ENCODE measurements around the gene SEPHS2.
"Not testable (repeated sequence)": the region's sequence is repeated elsewhere in the genome, so short reads cannot be mapped to it uniquely, and the experiment has no call there.

The SEPHS2 gene

GRCh38 chr16:30399435-30400186, 46.1 kb downstream of the SEPHS2 start:
- no peak for DNase-seq (ENCODE audit: low read depth in 3 of 3, low spot score in 1 of 3)

DNA sequence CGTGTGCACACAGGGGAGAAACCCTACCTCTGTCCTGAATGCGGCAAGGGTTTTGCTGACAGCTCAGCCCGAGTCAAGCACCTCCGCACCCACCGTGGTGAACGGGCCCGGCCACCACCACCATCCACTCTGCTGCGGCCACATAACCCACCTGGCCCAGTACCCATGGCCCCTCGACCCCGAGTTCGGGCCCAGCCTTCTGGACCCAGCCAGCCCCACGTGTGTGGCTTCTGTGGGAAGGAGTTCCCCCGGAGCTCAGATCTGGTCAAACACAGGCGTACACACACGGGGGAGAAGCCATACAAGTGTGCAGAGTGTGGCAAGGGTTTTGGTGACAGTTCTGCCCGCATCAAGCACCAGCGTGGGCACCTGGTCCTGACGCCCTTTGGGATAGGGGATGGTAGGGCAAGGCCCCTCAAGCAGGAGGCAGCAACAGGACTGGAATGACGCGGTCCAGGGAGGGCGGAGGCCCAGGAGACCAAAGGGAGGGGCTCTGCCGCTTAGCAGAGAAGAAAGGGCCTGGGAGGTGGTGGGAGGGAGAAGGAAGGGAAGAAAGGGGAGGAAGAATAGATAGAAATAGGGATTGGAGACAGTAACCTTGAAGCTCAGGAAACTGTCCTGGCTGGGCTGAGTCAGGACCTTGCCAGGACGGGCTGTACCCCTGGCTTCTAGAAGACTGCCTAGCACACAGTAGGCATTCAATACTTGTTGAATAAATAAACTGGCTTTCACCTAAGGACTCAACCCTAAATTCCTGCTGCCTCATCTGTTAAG, 46.8 kb downstream of the SEPHS2 start:
- no peak for DNase-seq (ENCODE audit: low read depth in 3 of 3, low spot score in 1 of 3)

- DNase-seq (ENCODE audit: low read depth in 3 of 3, low spot score in 1 of 3) = no peak
Observed at GRCh38 chr16:30397776-30398660, 47.7 kb downstream of the SEPHS2 start.

DNA sequence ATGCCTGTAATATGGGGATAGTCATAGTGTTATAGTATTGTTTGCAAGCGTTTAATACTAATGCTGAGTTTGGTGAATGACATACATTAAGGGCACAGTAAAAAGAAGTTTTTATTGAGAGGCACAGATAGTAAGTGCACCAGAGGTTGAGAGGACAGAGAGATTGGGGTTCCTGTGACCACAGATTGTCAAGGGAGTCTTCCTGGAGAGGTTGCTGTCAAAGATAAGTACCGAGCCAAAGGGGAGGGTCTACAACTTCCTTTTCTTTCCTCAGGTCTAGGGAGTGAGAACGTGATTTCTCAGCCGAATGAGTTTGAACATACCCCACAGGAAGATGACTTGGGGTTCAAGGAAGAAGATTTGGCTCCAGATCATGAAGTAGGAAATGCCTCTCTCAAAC, 48.6 kb downstream of the SEPHS2 start:
- DNase-seq (ENCODE audit: low read depth in 3 of 3, low spot score in 1 of 3) = no peak

DNA sequence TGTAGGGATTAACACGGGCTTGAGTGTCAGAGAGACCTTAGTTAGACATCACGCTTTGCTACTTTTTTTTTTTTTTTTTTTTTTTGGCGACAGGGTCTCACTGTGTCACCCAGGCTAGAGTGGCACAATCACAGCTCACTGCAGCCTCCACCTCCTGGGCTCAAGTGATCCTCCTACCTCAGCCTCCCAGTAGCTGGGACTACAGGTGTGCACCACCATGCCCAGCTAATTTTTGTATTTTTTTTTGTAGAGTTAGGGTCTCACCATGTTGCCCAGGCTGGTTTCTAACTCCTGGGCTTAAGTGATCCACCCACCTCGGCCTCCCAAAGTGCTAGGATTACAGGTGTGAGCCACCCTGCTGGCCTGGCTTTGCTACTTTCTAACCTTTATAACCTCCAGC, 49.0 kb downstream of the SEPHS2 start:
- DNase-seq (ENCODE audit: low read depth in 3 of 3, low spot score in 1 of 3) = not testable (repeated sequence)

DNA sequence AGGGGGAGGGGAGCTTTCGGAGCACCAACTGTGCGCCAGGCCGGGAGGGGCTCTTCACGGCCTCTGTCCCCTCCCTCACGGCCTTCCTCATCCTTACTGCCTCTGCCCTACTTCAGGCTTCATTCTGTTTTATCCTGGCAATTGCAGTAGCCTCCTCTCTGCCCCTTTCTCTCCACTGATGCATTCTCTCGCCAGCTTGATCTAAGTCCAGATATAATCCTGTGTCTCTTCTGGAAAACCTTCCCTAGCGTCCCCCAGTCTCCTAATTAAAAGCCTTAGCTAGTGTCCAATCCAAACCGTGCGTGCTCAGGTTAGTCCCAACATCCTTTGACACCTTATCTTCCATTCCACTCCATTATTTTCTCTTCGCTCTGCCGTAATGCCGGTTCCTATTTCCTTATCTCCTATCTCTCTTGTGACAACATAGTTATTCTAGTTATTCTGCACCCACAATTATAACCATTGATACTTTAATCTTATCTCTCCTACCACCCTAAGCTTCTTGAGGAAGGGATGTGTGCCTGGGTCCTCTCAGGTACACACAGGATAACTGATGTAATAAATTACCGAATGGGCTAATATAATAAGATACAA, 49.6 kb downstream of the SEPHS2 start:
- DNase-seq (ENCODE audit: low read depth in 3 of 3, low spot score in 1 of 3) = no peak

GRCh38 chr16:30395155-30395991, 50.3 kb downstream of the SEPHS2 start, which contains the start of gene ZNF48:
ZNF48 (plus strand) TSS chr16:30395420; CDS start chr16:30395795, 375 bp downstream.
- peak in 1 of 3 donors; percentile 52 for DNase-seq (ENCODE audit: low read depth in 3 of 3, low spot score in 1 of 3)

DNA sequence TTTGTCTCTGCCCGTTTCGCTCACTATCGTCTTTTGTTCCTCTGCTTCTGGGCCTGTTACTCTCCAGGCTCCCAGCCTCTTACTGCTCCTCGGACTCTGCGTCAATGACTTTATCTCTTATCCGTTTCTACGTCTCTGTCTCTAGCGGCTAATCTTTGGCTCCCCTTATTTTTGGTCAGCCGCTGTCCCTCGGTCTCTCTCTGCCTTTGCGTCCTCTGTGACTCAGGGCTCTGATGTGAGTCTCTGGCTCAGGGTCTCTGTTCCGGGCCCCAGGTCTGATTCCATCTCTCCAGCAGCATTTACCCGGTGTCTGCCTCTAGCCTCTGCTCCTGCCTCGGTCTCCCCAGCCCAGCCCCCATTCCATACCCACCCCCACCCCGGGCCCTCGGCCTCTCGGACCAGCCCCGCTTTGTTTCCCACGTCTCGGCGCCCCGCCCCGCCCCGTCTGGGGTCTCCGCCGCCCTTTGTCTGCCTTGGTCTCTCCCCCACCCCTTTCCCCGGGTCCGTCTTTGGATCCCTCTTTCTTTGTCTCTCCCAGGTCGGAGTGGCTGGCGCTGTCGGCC, 51.0 kb downstream of the SEPHS2 start:
- no peak for DNase-seq (ENCODE audit: low read depth in 3 of 3, low spot score in 1 of 3)
